ENCODE data around the gene LMF1. TPM values are rescaled to one million over a fixed set of nuclear protein-coding genes. Genes with fewer than 3 reads are reported as not detected.

LMF1 gene
- polyA plus RNA-seq, 1 donor (not counting 4 experiments of a cell fraction or from before 2014, with no cell fraction given) = 3.1 TPM

GRCh38 chr16:817001-817906, 153.5 kb downstream of the LMF1 start:
- H3K9me3 ChIP-seq (ENCODE audit: control insufficient read depth, low read depth, low read length) = no peaks in the 10 kb centered on the region
- no peak overlapping the region for H2AFZ ChIP-seq (ENCODE audit: control insufficient read depth, low read length)
- H3K9ac ChIP-seq (ENCODE audit: control insufficient read depth, extremely low read depth, insufficient read depth, low read length) = no peak overlapping the region
- H3K36me3 ChIP-seq (ENCODE audit: control insufficient read depth in 2 of 2, extremely low read depth in 1 of 2, insufficient read depth in 2 of 2, low read length in 2 of 2) = no peaks in the 10 kb centered on the region
- dilution Hi-C loops (cut with MboI; ENCODE audit: extremely low pct_ligation_motif_present, low sequenced_read_pairs) = no loop called here
- no peaks in the 10 kb centered on the region for H3K4me1 ChIP-seq (ENCODE audit: control insufficient read depth, extremely low read depth, insufficient read depth, low read length)
- H3K4me2 ChIP-seq (ENCODE audit: control insufficient read depth, extremely low read depth, insufficient read depth, low read depth, low read length) = no peak overlapping the region
- peaks cover 34% of the 10 kb centered on the region for H3K27me3 ChIP-seq (ENCODE audit: control insufficient read depth, extremely low read depth, insufficient read depth, low read length)
- no peak for DNase-seq (ENCODE audit: low read depth, low spot score)
- no peak overlapping the region for H3K27ac ChIP-seq (ENCODE audit: control insufficient read depth, insufficient read depth, low read length)
- no peaks in the 10 kb centered on the region for H4K20me1 ChIP-seq (ENCODE audit: control insufficient read depth, extremely low read depth, insufficient read depth, low read length)
- H3K4me3 ChIP-seq (ENCODE audit: control insufficient read depth in 2 of 3, extremely low read depth in 1 of 3, insufficient read depth in 2 of 3, low read depth in 1 of 3, low read length in 3 of 3) = no peak overlapping the region
- H3K79me2 ChIP-seq (ENCODE audit: control insufficient read depth, insufficient read depth, low read length) = no peaks in the 10 kb centered on the region
- TF ChIP-seq EZH2 (IDR thresholded peaks at IDR 0.05; ENCODE audit: low read length) = no peak
- no peak for TF ChIP-seq CTCF (optimal IDR thresholded peaks at IDR 0.05 in 1 of 3, IDR thresholded peaks at IDR 0.05 in 1 of 3, conservative IDR thresholded peaks at IDR 0.05 in 1 of 3; ENCODE audit: extremely low read depth in 1 of 3, insufficient read depth in 2 of 3, low read length in 3 of 3)
- no peak for FAIRE-seq
- no peaks in the 10 kb centered on the region for H3K9me1 ChIP-seq (ENCODE audit: control insufficient read depth, extremely low read depth, insufficient read depth, low read length)

- Histone ChIP-seq H3K36me3 (ENCODE audit: control insufficient read depth in 2 of 2, extremely low read depth in 1 of 2, insufficient read depth in 2 of 2, low read length in 2 of 2) (no peaks in the 10 kb centered on the region), H3K9ac (ENCODE audit: control insufficient read depth, extremely low read depth, insufficient read depth, low read length) (no peak overlapping the region), H3K27ac (ENCODE audit: control insufficient read depth, insufficient read depth, low read length) (no peak overlapping the region), H3K4me1 (ENCODE audit: control insufficient read depth, extremely low read depth, insufficient read depth, low read length) (no peaks in the 10 kb centered on the region), H2AFZ (ENCODE audit: control insufficient read depth, low read length) (no peak overlapping the region), H4K20me1 (ENCODE audit: control insufficient read depth, extremely low read depth, insufficient read depth, low read length) (no peaks in the 10 kb centered on the region), H3K27me3 (ENCODE audit: control insufficient read depth, extremely low read depth, insufficient read depth, low read length) (peaks cover 37% of the 10 kb centered on the region), H3K79me2 (ENCODE audit: control insufficient read depth, insufficient read depth, low read length) (no peaks in the 10 kb centered on the region), H3K9me1 (ENCODE audit: control insufficient read depth, extremely low read depth, insufficient read depth, low read length) (no peaks in the 10 kb centered on the region), H3K9me3 (ENCODE audit: control insufficient read depth, low read depth, low read length) (no peaks in the 10 kb centered on the region), H3K4me2 (ENCODE audit: control insufficient read depth, extremely low read depth, insufficient read depth, low read depth, low read length) (no peak overlapping the region), H3K4me3 (ENCODE audit: control insufficient read depth in 2 of 3, extremely low read depth in 1 of 3, insufficient read depth in 2 of 3, low read depth in 1 of 3, low read length in 3 of 3) (no peak overlapping the region)
- FAIRE-seq = no peak
- TF ChIP-seq EZH2 (IDR thresholded peaks at IDR 0.05; ENCODE audit: low read length) (no peak), CTCF (optimal IDR thresholded peaks at IDR 0.05 in 1 of 3, IDR thresholded peaks at IDR 0.05 in 1 of 3, conservative IDR thresholded peaks at IDR 0.05 in 1 of 3; ENCODE audit: extremely low read depth in 1 of 3, insufficient read depth in 2 of 3, low read length in 3 of 3) (no peak)
- dilution Hi-C loops (cut with MboI; ENCODE audit: extremely low pct_ligation_motif_present, low sequenced_read_pairs) = no loop called here
- DNase-seq (ENCODE audit: low read depth, low spot score) = no peak
These were observed 154.9 kb downstream of the LMF1 start for GRCh38 chr16:815861-816260.

Data from keratinocyte (primary cell).